GM18517 (cell line): Measurements from ENCODE around the gene PLPP3.

Experiments
- ATAC-seq: cut with Tn5 transposase; IDR thresholded peaks from one replicate; pipeline ENCODE4 v1.9.1; 2021; ENCODE audit warnings: mild to moderate bottlenecking, moderate library complexity; ENCODE audit not compliant: unreplicated experiment

PLPP3 gene

DNA sequence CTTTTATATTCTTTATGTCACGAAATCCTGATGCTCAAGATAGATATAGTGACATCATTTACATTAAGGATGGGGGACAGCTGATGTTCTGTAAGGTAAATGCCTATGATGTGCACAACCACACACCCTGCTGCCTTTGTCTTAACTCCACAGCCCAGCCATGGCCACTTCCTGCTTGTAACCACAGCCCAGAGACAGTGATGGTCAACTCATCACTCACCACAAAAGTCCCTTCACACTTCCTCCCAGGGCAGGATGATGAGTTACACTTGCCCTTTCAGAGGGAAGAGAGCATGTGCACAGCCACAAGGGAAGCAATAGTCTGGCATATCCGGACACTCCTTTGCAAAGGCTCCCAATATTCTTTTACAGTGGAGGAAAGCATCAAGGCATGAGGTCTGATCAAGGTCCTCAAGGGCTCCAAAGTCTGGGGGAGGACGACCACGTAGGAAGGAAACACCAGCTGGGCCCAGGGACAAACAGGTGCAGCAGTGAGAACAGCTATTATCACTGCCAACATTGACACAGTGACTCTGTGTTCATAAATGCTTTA lies 53.8 kb downstream of the PLPP3 start:
- peak; percentile 90 for ATAC-seq

DNA sequence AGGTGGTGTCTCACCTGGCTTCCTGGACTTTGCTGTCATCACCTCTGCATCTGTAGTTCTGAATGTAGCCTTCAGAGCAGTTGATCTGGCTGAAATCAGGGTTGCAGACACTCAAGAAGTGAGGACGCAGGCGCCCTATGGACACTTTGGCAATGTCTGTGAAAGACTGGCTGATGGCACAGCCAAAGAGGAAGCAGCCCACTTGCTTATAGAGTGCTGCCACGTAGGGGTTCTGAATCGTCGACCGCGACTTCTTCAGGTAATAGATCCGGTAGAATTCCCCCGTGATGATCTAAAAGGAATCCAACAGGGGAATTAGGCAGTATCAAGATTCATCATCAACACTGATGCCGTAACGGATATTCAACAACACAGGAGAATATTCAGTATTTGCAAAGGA lies 55.1 kb downstream of the PLPP3 start:
- ATAC-seq: no peak

DNA sequence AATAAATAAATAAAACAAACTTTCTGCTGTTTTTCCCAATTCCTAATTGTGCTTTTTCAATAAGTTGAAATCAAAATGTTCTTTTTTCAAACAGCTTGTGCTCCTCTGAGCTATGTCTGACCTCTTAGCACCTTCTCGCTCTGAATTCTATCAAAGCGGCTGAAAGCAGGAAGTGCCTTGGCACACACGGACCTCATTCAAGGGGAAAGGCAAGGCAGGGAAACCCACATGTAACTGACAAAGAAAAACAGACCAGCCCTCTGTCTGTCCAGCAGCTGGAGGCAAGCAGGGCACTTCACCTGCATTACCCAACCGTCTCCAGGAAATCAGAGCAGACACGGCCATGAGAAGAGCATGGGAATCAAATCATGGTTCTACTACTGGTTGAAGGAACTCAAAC lies 56.7 kb downstream of the PLPP3 start:
- ATAC-seq: no peak

DNA sequence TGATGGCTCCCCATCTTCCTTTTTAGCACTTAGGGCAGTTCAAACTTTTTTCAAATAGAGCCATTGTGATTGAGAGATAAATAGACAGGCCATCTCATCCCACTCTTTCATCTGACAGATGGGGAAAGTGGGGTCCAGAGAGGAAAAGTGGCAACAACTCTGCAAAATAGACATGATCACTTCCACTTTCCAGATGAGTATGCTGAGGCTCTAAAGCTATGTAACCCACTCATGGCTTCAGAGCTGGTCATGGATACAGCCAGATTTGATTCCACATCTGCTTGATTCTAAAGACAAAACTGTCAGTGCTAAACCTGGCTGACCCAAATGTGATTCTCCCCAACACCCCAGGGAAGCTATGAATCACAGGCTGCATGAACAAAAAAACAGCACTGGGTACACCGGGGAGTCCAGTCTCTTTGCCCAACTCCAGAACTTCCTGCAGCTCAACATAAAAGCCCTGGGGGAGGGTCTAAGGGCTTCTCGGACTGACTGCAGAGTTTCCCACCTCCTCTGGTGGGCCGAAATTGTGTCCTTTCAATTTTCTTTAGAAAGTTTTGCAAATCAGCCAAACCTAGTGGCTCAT lies 59.3 kb downstream of the PLPP3 start:
- no peak for ATAC-seq

- ATAC-seq: no peak
Observed at GRCh38 chr1:56517404-56518130, 61.8 kb downstream of the PLPP3 start.

DNA sequence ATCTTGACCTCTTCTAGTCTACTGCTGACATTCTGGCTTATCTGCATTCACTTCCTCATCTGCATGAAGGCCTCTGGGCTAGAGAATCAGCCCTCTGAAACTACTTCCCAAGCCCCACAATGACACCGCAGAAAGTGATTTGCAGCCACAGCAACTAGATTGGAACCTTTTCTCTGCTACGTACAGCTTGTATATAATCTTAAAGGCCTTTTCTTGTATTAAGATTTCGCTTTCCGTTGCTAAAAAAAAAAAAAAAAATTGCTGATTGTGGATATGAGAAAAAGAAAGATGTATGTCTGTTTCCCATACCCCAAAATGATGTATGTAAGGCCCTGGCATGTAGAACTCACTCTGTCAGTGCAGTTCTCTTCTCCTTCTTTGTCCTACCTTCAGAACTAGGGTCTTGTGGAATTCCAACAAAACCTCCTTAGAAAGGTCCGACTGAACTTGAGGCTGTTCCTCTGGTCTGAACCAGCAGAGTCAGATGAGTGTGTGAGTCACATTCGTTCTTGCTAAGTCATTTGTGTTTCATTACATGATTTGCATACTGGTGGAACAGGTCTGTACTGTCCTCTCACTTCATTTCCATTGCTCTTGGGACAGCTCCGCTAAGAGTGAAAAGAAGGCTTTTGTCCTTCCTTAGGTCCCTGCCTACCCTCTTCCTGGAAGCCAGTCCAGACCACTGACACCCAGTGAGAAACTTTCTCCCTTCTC lies 62.7 kb downstream of the PLPP3 start:
- peak; percentile 90 for ATAC-seq

- ATAC-seq: no peak
Observed at GRCh38 chr1:56515898-56516538, 63.3 kb downstream of the PLPP3 start.

DNA sequence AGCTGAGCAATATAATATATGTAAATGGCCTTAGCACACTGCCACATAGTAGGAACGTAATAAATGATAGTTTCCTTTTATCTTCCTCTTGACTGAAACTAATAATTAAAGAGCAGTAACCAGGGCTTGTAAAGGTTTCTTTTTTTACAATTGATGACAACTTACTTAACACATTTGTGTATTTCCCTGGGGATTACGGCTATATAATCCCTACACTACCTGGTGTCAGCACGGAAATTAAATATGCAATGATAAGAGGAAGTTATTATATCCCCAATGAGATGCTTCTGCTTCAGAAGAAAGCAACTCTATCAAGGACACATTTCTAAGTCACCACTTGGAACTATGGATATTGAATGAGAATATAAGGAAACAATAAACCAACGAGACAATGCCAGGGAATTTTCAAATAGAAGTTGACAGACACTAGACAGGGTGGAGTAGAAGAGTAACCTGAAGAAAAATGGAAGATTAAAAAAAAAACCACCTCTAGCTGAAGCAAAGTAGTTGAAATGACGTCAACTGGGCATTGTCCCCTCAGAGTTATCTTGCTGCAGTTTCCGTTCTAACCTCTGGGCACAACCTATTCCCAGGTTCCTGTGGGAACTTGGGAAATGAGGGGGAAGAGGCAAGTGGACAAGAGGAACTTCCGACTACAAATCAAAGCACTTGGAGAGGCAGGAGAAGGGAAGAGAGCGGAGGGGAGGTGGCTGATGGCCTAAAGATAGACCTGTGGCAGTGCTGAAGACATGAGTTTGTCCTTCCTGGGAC lies 66.5 kb downstream of the PLPP3 start:
- ATAC-seq: no peak

DNA sequence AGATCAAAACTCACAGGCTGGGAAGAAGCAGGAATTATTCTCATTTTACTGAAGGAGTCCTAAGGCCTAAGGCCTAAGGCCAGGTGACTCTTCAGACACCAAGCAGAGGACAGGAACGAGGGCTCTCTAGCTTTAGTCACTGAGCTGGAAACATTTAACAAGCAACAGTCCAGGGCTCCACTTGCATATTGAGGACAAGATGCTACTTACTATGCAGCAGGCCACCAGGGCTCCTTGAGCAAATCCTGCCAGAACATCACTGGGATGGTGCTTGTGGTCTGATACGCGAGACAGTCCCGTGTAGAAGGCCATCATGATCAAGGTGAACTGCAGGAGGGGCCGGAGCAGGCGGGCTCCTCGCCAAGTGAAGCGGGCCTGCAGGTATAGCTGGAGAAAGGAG lies 67.6 kb downstream of the PLPP3 start:
- no peak for ATAC-seq

- ATAC-seq: no peak
Observed at GRCh38 chr1:56511364-56511763, 68.0 kb downstream of the PLPP3 start.

DNA sequence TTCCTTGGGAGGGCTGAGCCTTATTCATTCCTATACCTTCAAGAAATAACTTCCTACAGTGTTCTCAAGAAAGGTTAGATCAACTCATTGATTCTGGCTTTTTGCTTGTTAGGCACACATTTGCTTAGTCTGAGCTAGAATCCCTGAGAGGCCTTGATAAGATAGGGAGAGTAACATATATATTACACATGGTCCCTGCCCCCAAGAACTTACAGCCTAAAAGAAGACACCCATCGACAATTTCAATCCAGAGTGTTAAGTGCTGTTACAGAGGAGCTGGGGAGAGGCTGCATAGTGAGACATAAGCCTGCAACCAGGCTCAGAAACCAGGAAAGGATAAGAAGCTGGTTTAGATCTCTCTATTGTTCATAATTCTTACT lies 68.7 kb downstream of the PLPP3 start:
- no peak for ATAC-seq

DNA sequence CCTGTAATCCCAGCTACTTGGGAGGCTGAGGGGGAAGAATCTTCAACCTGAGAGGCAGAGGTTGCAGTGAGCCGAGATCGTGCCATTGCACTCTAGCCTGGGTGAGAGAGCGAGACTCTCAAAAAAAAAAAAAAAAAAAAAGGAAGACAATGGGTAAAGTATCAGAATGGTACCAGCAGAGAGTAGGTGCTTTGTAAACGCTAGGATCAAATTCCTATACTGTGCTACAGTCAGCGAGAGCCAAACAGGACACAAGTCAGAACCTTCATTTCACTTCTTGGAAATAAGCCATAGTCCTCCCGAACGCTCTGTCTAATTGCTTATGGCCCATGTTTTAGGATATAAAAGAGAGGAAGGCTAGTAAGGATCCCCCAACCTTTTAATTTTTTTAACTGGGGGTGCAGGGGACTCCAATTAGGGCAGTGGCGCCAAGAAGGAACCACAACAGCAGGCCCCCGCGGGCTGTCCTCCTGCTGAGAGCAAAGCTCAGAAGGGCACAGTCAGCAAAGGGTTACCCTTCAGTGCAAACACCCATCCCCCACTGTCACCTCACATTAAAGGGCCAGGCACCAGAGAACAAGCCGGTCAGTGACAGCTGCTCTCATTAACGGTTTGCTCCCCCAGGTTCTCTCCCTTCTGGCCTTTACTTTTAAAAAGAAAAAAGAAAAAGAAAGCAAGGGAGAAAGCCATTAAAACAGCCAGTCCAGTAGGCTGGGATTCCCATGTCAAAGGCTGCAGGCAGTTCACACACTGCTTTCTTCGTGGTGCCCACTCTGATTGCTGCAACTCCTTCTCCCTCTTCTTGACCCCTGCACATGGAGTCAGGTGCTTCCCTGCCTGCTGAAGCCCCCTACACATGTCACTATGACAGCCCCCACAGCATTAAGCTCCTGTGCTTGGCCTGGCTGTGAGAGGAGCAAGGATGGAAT lies 69.4 kb downstream of the PLPP3 start:
- no peak for ATAC-seq

DNA sequence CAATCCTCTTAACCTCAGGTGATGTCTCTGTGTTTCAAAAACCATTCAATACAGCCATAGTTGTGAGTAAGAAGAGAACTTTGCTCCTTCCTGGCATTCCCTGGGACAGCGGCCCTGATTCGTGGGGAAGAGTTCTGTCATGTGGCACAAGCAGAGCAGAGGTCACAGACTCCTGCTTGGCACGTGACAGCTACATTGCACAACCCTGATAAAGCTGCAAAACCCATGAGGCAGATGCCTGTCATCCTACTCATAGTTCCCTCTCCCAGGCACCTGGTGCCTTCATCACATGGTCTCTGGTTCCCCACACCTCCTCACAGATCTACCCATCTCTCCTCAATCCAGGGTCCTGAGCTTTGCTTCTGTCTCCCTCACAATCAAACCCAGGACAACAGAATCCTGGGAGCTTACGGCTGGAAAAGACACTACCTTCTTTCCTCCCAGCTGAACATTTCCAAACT lies 70.8 kb downstream of the PLPP3 start:
- ATAC-seq: no peak

DNA sequence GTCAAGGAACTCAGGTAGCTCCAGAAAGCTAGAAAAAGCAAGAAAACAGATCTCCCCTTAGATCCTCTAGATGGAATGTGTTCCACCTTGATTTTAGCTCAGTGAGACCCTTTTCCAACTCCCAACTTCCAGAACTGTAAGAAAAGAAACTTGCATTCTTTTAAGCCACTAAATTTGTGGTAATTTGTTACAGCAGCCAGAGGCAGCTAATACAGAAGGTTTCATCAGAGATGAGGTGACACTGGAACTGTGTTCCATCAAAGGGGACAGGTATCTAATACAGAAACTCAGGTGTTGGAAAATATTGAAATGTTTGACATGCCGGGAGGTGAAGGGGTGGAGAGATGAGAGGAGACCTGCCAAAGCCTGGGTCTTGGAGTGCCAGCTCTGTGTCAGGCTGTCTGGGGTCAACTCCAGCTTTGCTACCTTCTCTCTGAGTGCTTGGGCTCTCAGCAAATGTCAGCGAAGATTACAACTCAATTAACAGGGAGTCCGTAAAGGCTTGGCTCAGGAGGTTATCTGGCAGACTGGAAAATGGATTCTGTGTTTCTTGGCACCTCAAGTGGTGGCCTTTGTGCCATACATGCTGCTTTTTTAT lies 71.3 kb downstream of the PLPP3 start:
- no peak for ATAC-seq

- ATAC-seq: no peak
Observed at GRCh38 chr1:56506951-56507491, 72.3 kb downstream of the PLPP3 start.

DNA sequence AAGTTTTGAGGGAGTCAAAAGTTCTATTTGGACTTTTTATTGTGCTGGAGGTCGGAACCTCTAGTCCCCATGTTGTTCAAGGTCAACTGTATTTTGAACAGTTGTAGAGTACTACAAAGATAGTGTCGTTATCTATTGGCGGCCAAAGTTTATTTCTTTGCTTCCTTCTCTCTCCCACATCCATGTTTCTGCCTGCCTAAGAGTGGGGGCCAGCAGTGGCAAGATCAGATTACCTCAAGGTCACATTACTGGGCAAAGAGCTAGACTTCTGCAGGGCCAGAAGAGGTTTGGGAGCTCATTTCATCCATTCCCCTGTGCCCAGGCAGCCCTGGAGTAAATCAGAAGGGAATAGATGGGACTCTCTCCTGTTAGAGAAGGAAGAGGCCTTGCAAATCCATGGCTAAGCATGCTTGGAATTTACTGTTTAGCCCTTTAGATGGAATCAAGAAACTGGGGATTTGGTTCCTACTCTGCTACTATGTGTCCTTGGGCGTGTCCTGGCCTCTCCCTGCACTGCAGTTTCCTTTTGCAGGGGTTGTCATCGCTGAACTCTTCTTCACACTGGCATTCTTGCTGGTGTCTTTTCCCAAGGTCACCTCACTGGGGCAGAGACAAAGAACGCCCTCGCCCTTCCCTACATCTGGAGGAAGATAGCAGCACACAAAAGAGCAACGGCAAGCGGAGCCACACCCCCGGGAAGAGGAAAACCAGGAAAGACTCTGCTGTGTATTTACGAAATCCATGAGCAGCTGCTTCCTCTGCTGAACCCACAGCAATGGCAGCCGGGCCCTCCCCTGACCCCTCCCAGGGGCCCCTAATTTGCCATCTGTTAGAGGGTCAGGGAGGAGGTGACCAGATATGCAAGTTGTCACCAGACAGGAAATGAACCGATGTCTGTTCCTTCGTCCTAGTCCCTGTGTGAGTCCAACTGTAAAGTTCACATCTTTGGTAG lies 73.3 kb downstream of the PLPP3 start:
- no peak for ATAC-seq

DNA sequence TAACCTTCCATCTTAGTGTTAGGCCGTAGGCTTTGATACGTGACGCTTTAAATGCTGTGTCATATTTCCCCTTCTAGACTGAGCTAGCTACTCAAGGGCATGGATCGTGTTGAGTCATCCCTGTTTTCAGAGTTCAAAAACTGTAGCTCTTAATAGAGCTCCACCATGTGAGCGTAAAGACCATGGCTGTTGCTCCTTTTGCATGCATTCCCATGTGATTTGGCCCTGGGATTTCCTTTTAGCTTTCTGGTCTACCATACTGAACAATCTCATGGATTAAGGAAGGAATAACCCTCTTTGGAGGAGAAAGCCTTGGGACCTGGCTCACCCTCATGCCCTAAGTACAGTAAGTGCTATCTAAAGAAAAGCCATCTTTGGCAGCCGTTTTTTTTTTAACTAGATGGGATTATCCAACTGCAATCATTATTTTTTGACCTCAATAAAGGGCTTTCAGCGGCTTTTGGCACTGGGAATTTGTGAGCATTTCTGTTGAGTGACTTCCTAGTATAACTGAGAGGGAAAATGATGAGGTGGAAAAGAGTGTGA lies 76.6 kb downstream of the PLPP3 start:
- no peak for ATAC-seq
